Subcutaneous abdominal adipose tissue (tissue), 5 donors: Measurements from ENCODE around the gene RIC1.

Experiments
- H3K27ac ChIP-seq: one replicate; pipeline ENCODE4 v1.7.0; 2013; ENCODE audit warnings: low read depth, mild to moderate bottlenecking, inconsistent platforms, low read length, moderate library complexity
- H3K27me3 ChIP-seq, 5 donors: one replicate each; pipeline ENCODE4 v1.7.0; 2013; ENCODE audit warnings: low read length in 5 of 5, inconsistent platforms in 1 of 5; ENCODE audit not compliant: control insufficient read depth in 5 of 5, insufficient read depth in 4 of 5
- H3K36me3 ChIP-seq, 5 donors: one replicate each; pipeline ENCODE4 v1.7.0; 2013; ENCODE audit warnings: low read length in 5 of 5; ENCODE audit not compliant: control insufficient read depth in 5 of 5, insufficient read depth in 5 of 5
- H3K4me1 ChIP-seq, 5 donors: one replicate each; pipeline ENCODE4 v1.7.0; 2013; ENCODE audit warnings: low read length in 5 of 5, mild to moderate bottlenecking in 3 of 5, moderate library complexity in 1 of 5; ENCODE audit not compliant: control insufficient read depth in 5 of 5, insufficient read depth in 5 of 5
- H3K4me3 ChIP-seq, 5 donors: one replicate each; pipeline ENCODE4 v1.7.0; 2013; ENCODE audit warnings: low read length in 5 of 5, low read depth in 1 of 5
- H3K9ac ChIP-seq, 5 donors: one replicate each; pipeline ENCODE4 v1.7.0; 2013; ENCODE audit warnings: low read length in 5 of 5, mild to moderate bottlenecking in 4 of 5, moderate library complexity in 3 of 5
- H3K9me3 ChIP-seq, 5 donors: one replicate each; pipeline ENCODE4 v1.7.0; 2013; ENCODE audit warnings: low read length in 5 of 5; ENCODE audit not compliant: control insufficient read depth in 5 of 5
- donor health status: healthy.
- donor health status: healthy.
- donor health status: healthy.
- donor health status: healthy.
- donor health status: healthy.

RIC1 gene

GRCh38 chr9:5811751-5812150, 182.8 kb downstream of the RIC1 start:
- H3K36me3 ChIP-seq, result peaks cover 14 to 33% (median 22%) of the 10 kb centered on the region in 5 donors
- peaks cover 0 to 6% (median 0%) of the 10 kb centered on the region in 5 donors for H3K4me1 ChIP-seq
- H3K4me3 ChIP-seq, result no peak overlapping the region
- H3K9ac ChIP-seq, result no peak overlapping the region
- no peaks in the 10 kb centered on the region for H3K27me3 ChIP-seq
- H3K27ac ChIP-seq, result no peak overlapping the region
- H3K9me3 ChIP-seq, result no peaks in the 10 kb centered on the region

GRCh38 chr9:5813824-5814223, 184.9 kb downstream of the RIC1 start:
- H3K9me3 ChIP-seq, result no peaks in the 10 kb centered on the region
- H3K27ac ChIP-seq, result no peak overlapping the region
- H3K36me3 ChIP-seq, result peaks cover 21 to 33% (median 24%) of the 10 kb centered on the region in 5 donors
- no peaks in the 10 kb centered on the region for H3K27me3 ChIP-seq
- peaks cover 0 to 6% (median 0%) of the 10 kb centered on the region in 5 donors for H3K4me1 ChIP-seq
- no peak overlapping the region for H3K9ac ChIP-seq
- no peak overlapping the region for H3K4me3 ChIP-seq

GRCh38 chr9:5815461-5815860, 186.6 kb downstream of the RIC1 start:
- no peak overlapping the region for H3K4me3 ChIP-seq
- H3K27me3 ChIP-seq, result no peaks in the 10 kb centered on the region
- peaks cover 14 to 22% (median 17%) of the 10 kb centered on the region in 5 donors for H3K36me3 ChIP-seq
- no peaks in the 10 kb centered on the region for H3K9me3 ChIP-seq
- H3K27ac ChIP-seq, result no peak overlapping the region
- H3K9ac ChIP-seq, result no peak overlapping the region
- H3K4me1 ChIP-seq, result peaks cover 0 to 9% (median under 1%) of the 10 kb centered on the region in 5 donors

GRCh38 chr9:5817862-5818261, 189.0 kb downstream of the RIC1 start:
- H3K4me3 ChIP-seq, result no peak overlapping the region
- peaks cover 6 to 14% (median 10%) of the 10 kb centered on the region in 5 donors for H3K36me3 ChIP-seq
- H3K4me1 ChIP-seq, result peaks cover 0 to 22% (median 4%) of the 10 kb centered on the region in 5 donors
- H3K9me3 ChIP-seq, result no peaks in the 10 kb centered on the region
- no peak overlapping the region for H3K27ac ChIP-seq
- H3K27me3 ChIP-seq, result no peaks in the 10 kb centered on the region
- no peak overlapping the region for H3K9ac ChIP-seq

GRCh38 chr9:5818424-5819142, 189.7 kb downstream of the RIC1 start:
- no peak overlapping the region for H3K27ac ChIP-seq
- H3K27me3 ChIP-seq, result no peaks in the 10 kb centered on the region
- peaks cover 0 to 22% (median 4%) of the 10 kb centered on the region in 5 donors for H3K4me1 ChIP-seq
- peaks cover 8 to 15% (median 12%) of the 10 kb centered on the region in 5 donors for H3K36me3 ChIP-seq
- no peak overlapping the region for H3K4me3 ChIP-seq
- no peak overlapping the region for H3K9ac ChIP-seq
- H3K9me3 ChIP-seq, result no peaks in the 10 kb centered on the region

- no peaks in the 10 kb centered on the region for H3K27me3 ChIP-seq
- no peak overlapping the region for H3K27ac ChIP-seq
- H3K9ac ChIP-seq, result no peak overlapping the region
- no peak overlapping the region for H3K4me3 ChIP-seq
- H3K9me3 ChIP-seq, result no peaks in the 10 kb centered on the region
- H3K36me3 ChIP-seq, result peaks cover 7 to 19% (median 13%) of the 10 kb centered on the region in 5 donors
- peaks cover 0 to 22% (median 4%) of the 10 kb centered on the region in 5 donors for H3K4me1 ChIP-seq
Observed at GRCh38 chr9:5819174-5819573, 190.3 kb downstream of the RIC1 start.

GRCh38 chr9:5820425-5820824, 191.5 kb downstream of the RIC1 start:
- Histone ChIP-seq H3K4me1 (peaks cover 0 to 17% (median 4%) of the 10 kb centered on the region in 5 donors), H3K9ac (peak overlapping the region in 2 of 5 donors; percentile 10 to 60), H3K9me3 (no peaks in the 10 kb centered on the region), H3K27me3 (no peaks in the 10 kb centered on the region), H3K4me3 (no peak overlapping the region), H3K36me3 (peaks cover 7 to 20% (median 17%) of the 10 kb centered on the region in 5 donors), H3K27ac (peak overlapping the region; percentile 85)

GRCh38 chr9:5825223-5825622, 196.3 kb downstream of the RIC1 start:
- no peaks in the 10 kb centered on the region for H3K9me3 ChIP-seq
- H3K36me3 ChIP-seq, result peaks cover 10 to 17% (median 11%) of the 10 kb centered on the region in 5 donors
- H3K4me3 ChIP-seq, result no peak overlapping the region
- H3K27me3 ChIP-seq, result no peaks in the 10 kb centered on the region
- H3K9ac ChIP-seq, result no peak overlapping the region
- H3K27ac ChIP-seq, result no peak overlapping the region
- H3K4me1 ChIP-seq, result peaks cover 0 to 21% (median 4%) of the 10 kb centered on the region in 5 donors
